Measurements from ENCODE around the gene TMEM97.

- TF ChIP-seq CTCF (IDR thresholded peaks at IDR 0.05 in 2 of 3, conservative IDR thresholded peaks at IDR 0.05 in 1 of 3; ENCODE audit: borderline replicate concordance in 1 of 3, insufficient read depth in 1 of 3, low read depth in 2 of 3, low read length in 2 of 3) (no peak), FOSL1 (IDR thresholded peaks at IDR 0.05; ENCODE audit: low read depth) (no peak), ZBTB33 (IDR thresholded peaks at IDR 0.05; ENCODE audit: extremely low read depth, insufficient replicate concordance, low read length) (no peak), YY1 (IDR thresholded peaks at IDR 0.05; ENCODE audit: extremely low read depth, insufficient replicate concordance, low read depth, low read length) (no peak), EZH2phosphoT487 (IDR thresholded peaks at IDR 0.05; ENCODE audit: borderline replicate concordance) (no peak), SRF (IDR thresholded peaks at IDR 0.05; ENCODE audit: low read depth) (no peak)
Measured at GRCh38 chr17:28298449-28298848, 20.6 kb upstream of the TMEM97 start.
